GM10248 (cell line): ENCODE data around the gene ANKRD45.

Experiments used
- CTCF ChIA-PET: fragments of 300-600 bp; sonication (Branson Sonifier 250); formaldehyde crosslinking; extraction: SDS; loops from one replicate; lab custom pipeline; 2021; ENCODE audit warnings: antibody characterized with exemption; lab: Yijun Ruan, JAX
- POLR2A ChIA-PET: fragments of 350-650 bp; sonication (Branson Sonifier 250); formaldehyde crosslinking; extraction: SDS; loops from one replicate; lab custom pipeline; 2020; ENCODE audit warnings: antibody characterized with exemption; lab: Yijun Ruan, JAX
- DNase-seq: peaks from one replicate; pipeline ENCODE4 v3.0.0; 2012; ENCODE audit errors: extremely low spot score
- CTCF ChIP-seq: IDR thresholded peaks from 2 replicates; pipeline ENCODE4 v1.5.1; 2012; ENCODE audit warnings: mild to moderate bottlenecking, low read depth; ENCODE audit errors: extremely low read depth, missing control alignments, control extremely low read depth

The ANKRD45 gene

GRCh38 chr1:173669491-173669941 is at the start of gene ANKRD45:
Gene ANKRD45 (minus strand): TSS chr1:173669851. CDS start chr1:173659418, 10,433 bp downstream.
- POLR2A ChIA-PET: no interaction called here
- CTCF ChIA-PET: no interaction called here
- no peak for TF ChIP-seq CTCF
- DNase-seq: peak; percentile 22

- ChIA-PET CTCF (interaction anchor here (1.4 to 1.8 kb wide), 4 partner anchors 8 to 287 kb away, joined by 3 to 7 read pairs (median 6); no protein-coding TSS in a partner anchor), POLR2A (no interaction called here)
- no peak for DNase-seq
- no peak for TF ChIP-seq CTCF
Observed at GRCh38 chr1:173717238-173717637, 47.6 kb upstream of the ANKRD45 start.

- DNase-seq: no peak
- ChIA-PET CTCF (interaction anchor here (0.9 to 1.0 kb wide), 2 partner anchors 284 to 285 kb away, joined by 3 read pairs; no protein-coding TSS in a partner anchor), POLR2A (no interaction called here)
- no peak for TF ChIP-seq CTCF
Observed at GRCh38 chr1:173715538-173715844, 45.8 kb upstream of the ANKRD45 start.

- peak; percentile 7 for TF ChIP-seq CTCF
- CTCF ChIA-PET: interaction anchor here (0.9 to 1.0 kb wide), 2 partner anchors 284 to 285 kb away, joined by 3 read pairs; no protein-coding TSS in a partner anchor
- DNase-seq: peak; percentile 86
- POLR2A ChIA-PET: interaction anchor here (0.6 to 1.0 kb wide), 3 partner anchors 9 to 155 kb away, joined by 3 to 8 read pairs (median 4); no protein-coding TSS in a partner anchor
Observed at GRCh38 chr1:173714759-173715537, 45.3 kb upstream of the ANKRD45 start, which contains the start of gene KLHL20. Gene KLHL20 (plus strand): TSS chr1:173714981. CDS start chr1:173716044, 1,063 bp downstream.

GRCh38 chr1:173714441-173714758 is 44.7 kb upstream of the ANKRD45 start:
- POLR2A ChIA-PET: interaction anchor here (0.6 to 1.0 kb wide), 3 partner anchors 8 to 155 kb away, joined by 3 to 8 read pairs (median 4); no protein-coding TSS in a partner anchor
- no peak for DNase-seq
- CTCF ChIA-PET: interaction anchor here (0.9 to 1.0 kb wide), 2 partner anchors 283 to 969 kb away, joined by 3 read pairs; no protein-coding TSS in a partner anchor
- TF ChIP-seq CTCF: no peak

- no peak for DNase-seq
- ChIA-PET POLR2A (no interaction called here), CTCF (interaction anchor here (1.1 to 1.4 kb wide), 2 partner anchors 12 to 15 kb away, joined by 3 read pairs; no protein-coding TSS in a partner anchor)
- TF ChIP-seq CTCF: no peak
Observed at GRCh38 chr1:173708787-173709186, 39.1 kb upstream of the ANKRD45 start.
